ENCODE data around the gene ZNF513. TPM values are rescaled to one million over a fixed set of nuclear protein-coding genes. Genes with fewer than 3 reads are reported as not detected.
A peak's percentile ranks its signal among the peaks of the same experiment; 100 is the strongest.

The ZNF513 gene, protein sequence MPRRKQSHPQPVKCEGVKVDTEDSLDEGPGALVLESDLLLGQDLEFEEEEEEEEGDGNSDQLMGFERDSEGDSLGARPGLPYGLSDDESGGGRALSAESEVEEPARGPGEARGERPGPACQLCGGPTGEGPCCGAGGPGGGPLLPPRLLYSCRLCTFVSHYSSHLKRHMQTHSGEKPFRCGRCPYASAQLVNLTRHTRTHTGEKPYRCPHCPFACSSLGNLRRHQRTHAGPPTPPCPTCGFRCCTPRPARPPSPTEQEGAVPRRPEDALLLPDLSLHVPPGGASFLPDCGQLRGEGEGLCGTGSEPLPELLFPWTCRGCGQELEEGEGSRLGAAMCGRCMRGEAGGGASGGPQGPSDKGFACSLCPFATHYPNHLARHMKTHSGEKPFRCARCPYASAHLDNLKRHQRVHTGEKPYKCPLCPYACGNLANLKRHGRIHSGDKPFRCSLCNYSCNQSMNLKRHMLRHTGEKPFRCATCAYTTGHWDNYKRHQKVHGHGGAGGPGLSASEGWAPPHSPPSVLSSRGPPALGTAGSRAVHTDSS
- polyA plus RNA-seq (2011; rRNA removed) (9.9 and 10.8 TPM in 2 replicates), polyA plus RNA-seq (2017; fragmentation: RNase III; extraction: RNeasy Plus Mini Kit Qiagen cat#74134 plus additional on column Dnase treatment) (13.1 to 22.7 TPM (median 22.1 TPM) in 3 replicates), polyA minus RNA-seq (2011; rRNA and poly(A)+ RNA removed) (12.3 and 13.8 TPM in 2 replicates)
- 17.4 and 22.5 TPM in 2 replicates for polyA plus RNA-seq (2012; cell fraction: cytosol; rRNA removed)
- polyA plus RNA-seq (2012; cell fraction: nucleus; rRNA removed), result 45.0 and 49.8 TPM in 2 replicates

DNA sequence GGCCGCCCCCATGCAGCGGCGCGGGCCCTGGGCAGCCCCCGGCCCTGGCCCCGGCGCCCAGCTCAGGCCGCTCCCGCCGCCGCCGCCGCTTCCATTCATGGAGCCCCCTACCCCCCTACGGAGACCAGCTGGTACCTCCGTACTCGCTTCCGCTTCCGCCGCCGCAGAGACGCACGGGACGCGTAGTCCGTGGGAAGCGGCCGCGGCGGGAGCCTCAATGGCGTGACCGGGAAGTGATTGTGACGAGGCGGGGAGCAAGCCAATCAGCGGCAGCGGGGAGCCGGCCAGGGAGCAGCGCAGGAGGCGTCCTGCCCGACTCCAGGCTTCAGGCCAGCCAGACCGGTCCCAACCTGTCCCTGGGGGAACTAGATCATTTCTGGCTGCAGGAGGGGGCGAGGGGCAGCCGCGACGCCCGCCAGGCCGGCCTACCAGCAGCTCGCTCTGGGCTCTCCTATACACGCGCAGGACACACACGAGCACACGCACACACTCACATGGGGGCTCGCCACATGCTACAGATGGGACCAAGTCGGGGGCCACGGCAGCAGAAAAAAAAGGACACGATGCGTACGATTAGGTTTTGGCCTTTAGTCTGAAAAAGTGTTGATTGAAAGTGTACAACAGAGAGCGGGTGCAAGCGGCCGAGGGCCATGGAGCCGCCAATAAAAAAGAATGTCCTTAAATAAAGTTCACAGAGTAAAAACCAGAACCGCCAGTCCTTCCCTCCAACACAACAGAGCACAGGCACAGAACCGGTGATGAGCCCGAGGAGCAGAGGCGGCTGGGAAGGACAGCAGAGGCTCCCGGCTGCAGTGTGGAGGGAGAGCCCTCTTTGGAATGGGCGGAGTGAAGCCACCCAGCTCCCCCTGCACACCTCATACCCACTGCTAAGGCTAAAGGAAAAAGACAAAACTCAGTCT lies at the start of gene ZNF513:
Gene ZNF513 (minus strand): TSS at position 109 of the 920 bp plus-strand sequence. CDS start 208 bp downstream, outside the sequence.
- Histone ChIP-seq H3K4me2 (peak within 1 kb of the TSS; percentile 93), H3K4me1 (peaks cover 24% of the 10 kb centered on the region), H3K27ac (peak within 1 kb of the TSS; percentile 92 to 94), H3K9me3 (no peaks in the 10 kb centered on the region), H3K4me3 (peak within 1 kb of the TSS; percentile 72)
- 56% methylated on average over 30 of the region's 67 CpGs for WGBS (ENCODE audit: missing lambda C conversion rate)
- DNase-seq (ENCODE audit: low read depth in 1 of 2, low spot score in 1 of 2) (peak; percentile 94), FAIRE-seq (no peak), ATAC-seq (peak; percentile 81 to 88)
- CTCF ChIA-PET, result interaction anchor here (1.0 to 6.9 kb wide), 6 partner anchors 10 to 302 kb away, joined by 3 to 50 read pairs (median 5); partner anchors contain the start of genes EIF2B4 and SNX17
- POLR2A ChIA-PET, result interaction anchor here (0.7 to 3.0 kb wide), 6 partner anchors 11 to 330 kb away, joined by 3 to 26 read pairs (median 6); partner anchors contain the start of genes AGBL5, ATRAID, EIF2B4 and GTF3C2
- no peak for TF ChIP-seq ZC3H11A (IDR thresholded peaks at IDR 0.05)
- no peak for TF ChIP-seq ZFP36 (IDR thresholded peaks at IDR 0.05; ENCODE audit: borderline replicate concordance, partially characterized antibody)
- no peak for TF ChIP-seq JUNB (IDR thresholded peaks at IDR 0.05)
- TF ChIP-seq NFE2L2 (conservative IDR thresholded peaks at IDR 0.05; ENCODE audit: low read length), result no peak
- TF ChIP-seq, protein P1, sequence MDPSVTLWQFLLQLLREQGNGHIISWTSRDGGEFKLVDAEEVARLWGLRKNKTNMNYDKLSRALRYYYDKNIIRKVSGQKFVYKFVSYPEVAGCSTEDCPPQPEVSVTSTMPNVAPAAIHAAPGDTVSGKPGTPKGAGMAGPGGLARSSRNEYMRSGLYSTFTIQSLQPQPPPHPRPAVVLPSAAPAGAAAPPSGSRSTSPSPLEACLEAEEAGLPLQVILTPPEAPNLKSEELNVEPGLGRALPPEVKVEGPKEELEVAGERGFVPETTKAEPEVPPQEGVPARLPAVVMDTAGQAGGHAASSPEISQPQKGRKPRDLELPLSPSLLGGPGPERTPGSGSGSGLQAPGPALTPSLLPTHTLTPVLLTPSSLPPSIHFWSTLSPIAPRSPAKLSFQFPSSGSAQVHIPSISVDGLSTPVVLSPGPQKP (IDR thresholded peaks at IDR 0.05; ENCODE audit: low read depth, low read length), result no peak
- TF ChIP-seq RAD21 (conservative IDR thresholded peaks at IDR 0.05 in 1 of 2, IDR thresholded peaks at IDR 0.05 in 1 of 2), result no peak
- TF ChIP-seq, protein P2, sequence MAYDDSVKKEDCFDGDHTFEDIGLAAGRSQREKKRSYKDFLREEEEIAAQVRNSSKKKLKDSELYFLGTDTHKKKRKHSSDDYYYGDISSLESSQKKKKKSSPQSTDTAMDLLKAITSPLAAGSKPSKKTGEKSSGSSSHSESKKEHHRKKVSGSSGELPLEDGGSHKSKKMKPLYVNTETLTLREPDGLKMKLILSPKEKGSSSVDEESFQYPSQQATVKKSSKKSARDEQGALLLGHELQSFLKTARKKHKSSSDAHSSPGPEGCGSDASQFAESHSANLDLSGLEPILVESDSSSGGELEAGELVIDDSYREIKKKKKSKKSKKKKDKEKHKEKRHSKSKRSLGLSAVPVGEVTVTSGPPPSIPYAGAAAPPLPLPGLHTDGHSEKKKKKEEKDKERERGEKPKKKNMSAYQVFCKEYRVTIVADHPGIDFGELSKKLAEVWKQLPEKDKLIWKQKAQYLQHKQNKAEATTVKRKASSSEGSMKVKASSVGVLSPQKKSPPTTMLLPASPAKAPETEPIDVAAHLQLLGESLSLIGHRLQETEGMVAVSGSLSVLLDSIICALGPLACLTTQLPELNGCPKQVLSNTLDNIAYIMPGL (CRISPR knock-in tag; IDR thresholded peaks at IDR 0.05; ENCODE audit: borderline replicate concordance), result no peak
- 0 out of 2 replicates have a peak, but pooled peaks have one; percentile 53 for TF ChIP-seq EHF (CRISPR knock-in tag; IDR thresholded peaks at IDR 0.05)
- TF ChIP-seq CEBPB (IDR thresholded peaks at IDR 0.05), result no peak
- TF ChIP-seq MAFK (IDR thresholded peaks at IDR 0.05; ENCODE audit: partially characterized antibody), result no peak
- TF ChIP-seq RFX5 (IDR thresholded peaks at IDR 0.05), result no peak
- TF ChIP-seq RARB (CRISPR knock-in tag; IDR thresholded peaks at IDR 0.05), result no peak
- TF ChIP-seq POLR2AphosphoS2 (conservative IDR thresholded peaks at IDR 0.05; ENCODE audit: low read length), result 0 out of 2 replicates have a peak, but pooled peaks have one; percentile 50
- no peak for TF ChIP-seq ZNF302 (CRISPR knock-in tag; IDR thresholded peaks at IDR 0.05)
- TF ChIP-seq, protein P3, sequence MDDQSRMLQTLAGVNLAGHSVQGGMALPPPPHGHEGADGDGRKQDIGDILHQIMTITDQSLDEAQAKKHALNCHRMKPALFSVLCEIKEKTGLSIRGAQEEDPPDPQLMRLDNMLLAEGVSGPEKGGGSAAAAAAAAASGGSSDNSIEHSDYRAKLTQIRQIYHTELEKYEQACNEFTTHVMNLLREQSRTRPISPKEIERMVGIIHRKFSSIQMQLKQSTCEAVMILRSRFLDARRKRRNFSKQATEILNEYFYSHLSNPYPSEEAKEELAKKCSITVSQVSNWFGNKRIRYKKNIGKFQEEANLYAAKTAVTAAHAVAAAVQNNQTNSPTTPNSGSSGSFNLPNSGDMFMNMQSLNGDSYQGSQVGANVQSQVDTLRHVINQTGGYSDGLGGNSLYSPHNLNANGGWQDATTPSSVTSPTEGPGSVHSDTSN (IDR thresholded peaks at IDR 0.05), result peak; percentile 90
- TF ChIP-seq PHF8 (IDR thresholded peaks at IDR 0.05; ENCODE audit: borderline replicate concordance, low read depth), result no peak
- TF ChIP-seq RNF2 (IDR thresholded peaks at IDR 0.05; ENCODE audit: borderline replicate concordance, low read depth), result no peak
- peak; percentile 63; the same call in 1 of the 2 replicates for TF ChIP-seq TFCP2L1 (CRISPR knock-in tag; IDR thresholded peaks at IDR 0.05)
- peak; percentile 93 to 97 for TF ChIP-seq JUN (IDR thresholded peaks at IDR 0.05)
- TF ChIP-seq, protein P4, sequence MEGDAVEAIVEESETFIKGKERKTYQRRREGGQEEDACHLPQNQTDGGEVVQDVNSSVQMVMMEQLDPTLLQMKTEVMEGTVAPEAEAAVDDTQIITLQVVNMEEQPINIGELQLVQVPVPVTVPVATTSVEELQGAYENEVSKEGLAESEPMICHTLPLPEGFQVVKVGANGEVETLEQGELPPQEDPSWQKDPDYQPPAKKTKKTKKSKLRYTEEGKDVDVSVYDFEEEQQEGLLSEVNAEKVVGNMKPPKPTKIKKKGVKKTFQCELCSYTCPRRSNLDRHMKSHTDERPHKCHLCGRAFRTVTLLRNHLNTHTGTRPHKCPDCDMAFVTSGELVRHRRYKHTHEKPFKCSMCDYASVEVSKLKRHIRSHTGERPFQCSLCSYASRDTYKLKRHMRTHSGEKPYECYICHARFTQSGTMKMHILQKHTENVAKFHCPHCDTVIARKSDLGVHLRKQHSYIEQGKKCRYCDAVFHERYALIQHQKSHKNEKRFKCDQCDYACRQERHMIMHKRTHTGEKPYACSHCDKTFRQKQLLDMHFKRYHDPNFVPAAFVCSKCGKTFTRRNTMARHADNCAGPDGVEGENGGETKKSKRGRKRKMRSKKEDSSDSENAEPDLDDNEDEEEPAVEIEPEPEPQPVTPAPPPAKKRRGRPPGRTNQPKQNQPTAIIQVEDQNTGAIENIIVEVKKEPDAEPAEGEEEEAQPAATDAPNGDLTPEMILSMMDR (IDR thresholded peaks at IDR 0.05), result no peak
- no peak for TF ChIP-seq EP300 (IDR thresholded peaks at IDR 0.05)
- no peak for TF ChIP-seq CBX2 (IDR thresholded peaks at IDR 0.05; ENCODE audit: borderline replicate concordance, low read depth)
- TF ChIP-seq FOXS1 (CRISPR knock-in tag; IDR thresholded peaks at IDR 0.05), result no peak
- TF ChIP-seq, protein P5, sequence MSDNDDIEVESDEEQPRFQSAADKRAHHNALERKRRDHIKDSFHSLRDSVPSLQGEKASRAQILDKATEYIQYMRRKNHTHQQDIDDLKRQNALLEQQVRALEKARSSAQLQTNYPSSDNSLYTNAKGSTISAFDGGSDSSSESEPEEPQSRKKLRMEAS (IDR thresholded peaks at IDR 0.05), result peak; percentile 87
- peak; percentile 9; the same call in 1 of the 2 replicates for TF ChIP-seq SREBF2 (IDR thresholded peaks at IDR 0.05)
- peak; percentile 81 for TF ChIP-seq TP53 (CRISPR knock-in tag; IDR thresholded peaks at IDR 0.05)
- no peak for TF ChIP-seq MAZ (IDR thresholded peaks at IDR 0.05; ENCODE audit: borderline replicate concordance, low read depth, low read length)
- peak; percentile 64; the same call in 1 of the 2 replicates for TF ChIP-seq HEYL (CRISPR knock-in tag; IDR thresholded peaks at IDR 0.05)
- TF ChIP-seq, protein P6, sequence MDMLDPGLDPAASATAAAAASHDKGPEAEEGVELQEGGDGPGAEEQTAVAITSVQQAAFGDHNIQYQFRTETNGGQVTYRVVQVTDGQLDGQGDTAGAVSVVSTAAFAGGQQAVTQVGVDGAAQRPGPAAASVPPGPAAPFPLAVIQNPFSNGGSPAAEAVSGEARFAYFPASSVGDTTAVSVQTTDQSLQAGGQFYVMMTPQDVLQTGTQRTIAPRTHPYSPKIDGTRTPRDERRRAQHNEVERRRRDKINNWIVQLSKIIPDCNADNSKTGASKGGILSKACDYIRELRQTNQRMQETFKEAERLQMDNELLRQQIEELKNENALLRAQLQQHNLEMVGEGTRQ (IDR thresholded peaks at IDR 0.05), result no peak

All from A549 (cell line).